NCI-H1092 (cell line): ENCODE measurements around the gene GMPR2.
A peak's percentile ranks its signal among the peaks of the same experiment; 100 is the strongest.

Experiments used
- DNase-seq: peaks from one replicate; lab custom pipeline; 2025; lab: John Stamatoyannopoulos, UW

The GMPR2 gene

GRCh38 chr14:24232645-24233537, at the start of gene GMPR2:
Gene GMPR2 (plus strand): TSS chr14:24232929. CDS start chr14:24233254, 325 bp downstream.
- DNase-seq = peak; percentile 74

- DNase-seq = no peak
Observed at GRCh38 chr14:24183014-24183481, 49.7 kb upstream of the GMPR2 start.

GRCh38 chr14:24184104-24184970, 48.4 kb upstream of the GMPR2 start:
- DNase-seq = no peak

GRCh38 chr14:24185026-24185425, 47.7 kb upstream of the GMPR2 start:
- DNase-seq = no peak

- DNase-seq = no peak
Observed at GRCh38 chr14:24185741-24186140, 47.0 kb upstream of the GMPR2 start.

- DNase-seq = no peak
Observed at GRCh38 chr14:24186831-24187538, 45.7 kb upstream of the GMPR2 start.

- DNase-seq = no peak
Observed at GRCh38 chr14:24187539-24187915, 45.2 kb upstream of the GMPR2 start.

- peak; percentile 98 for DNase-seq
Observed at GRCh38 chr14:24188251-24189058, 44.3 kb upstream of the GMPR2 start, which contains the start of gene IPO4. Gene IPO4 (minus strand): TSS chr14:24188816. CDS start chr14:24188787, 29 bp downstream.

- DNase-seq = no peak
Observed at GRCh38 chr14:24189059-24189375, 43.7 kb upstream of the GMPR2 start.

GRCh38 chr14:24189460-24189859, 43.3 kb upstream of the GMPR2 start:
- DNase-seq = no peak

GRCh38 chr14:24190416-24190815, 42.3 kb upstream of the GMPR2 start:
- no peak for DNase-seq

GRCh38 chr14:24192933-24193332, 39.8 kb upstream of the GMPR2 start:
- no peak for DNase-seq

- DNase-seq = no peak
Observed at GRCh38 chr14:24194186-24194872, 38.4 kb upstream of the GMPR2 start.

GRCh38 chr14:24194873-24195185, 37.9 kb upstream of the GMPR2 start:
- no peak for DNase-seq

GRCh38 chr14:24195186-24196070, 37.3 kb upstream of the GMPR2 start, which contains the start of gene TM9SF1:
Gene TM9SF1 (minus strand): TSS chr14:24195441. CDS start chr14:24195019, 422 bp downstream.
- DNase-seq = peak; percentile 86

GRCh38 chr14:24196071-24197055, 36.4 kb upstream of the GMPR2 start:
- DNase-seq = no peak

GRCh38 chr14:24197056-24197450, 35.7 kb upstream of the GMPR2 start:
- no peak for DNase-seq

- no peak for DNase-seq
Observed at GRCh38 chr14:24198814-24199524, 33.8 kb upstream of the GMPR2 start.
